Measurements from ENCODE around the gene KIF21B. TPM values are rescaled to one million over a fixed set of nuclear protein-coding genes. Genes with fewer than 3 reads are reported as not detected.

The KIF21B gene
- total and polyA plus RNA-seq, 2 of the 8 experiments (the other 6 are each of a cell fraction or from before 2014, with no cell fraction given) = 10.8 to 26.5 TPM

GRCh38 chr1:200966934-200967333, 56.6 kb downstream of the KIF21B start (continued):
- TF ChIP-seq YY1 (IDR thresholded peaks at IDR 0.05; ENCODE audit: low read depth, low read length) = no peak
- no peak for TF ChIP-seq ATF2 (IDR thresholded peaks at IDR 0.05; ENCODE audit: low read length)
- no peak for TF ChIP-seq TBP (IDR thresholded peaks at IDR 0.05; ENCODE audit: low read depth, low read length)
- TF ChIP-seq EZH2 (IDR thresholded peaks at IDR 0.05; ENCODE audit: low read depth, low read length, severe bottlenecking) = no peak
- TF ChIP-seq SP2 (IDR thresholded peaks at IDR 0.05; ENCODE audit: low read length) = no peak
